ENCODE results near the gene CAMK2B.

CAMK2B gene

GRCh38 chr7:44308596-44309270 lies 16.7 kb downstream of the CAMK2B start:
- no peak for DNase-seq

- DNase-seq = no peak
Measured at GRCh38 chr7:44307905-44308595, 17.3 kb downstream of the CAMK2B start.

- no peak for DNase-seq
Measured at GRCh38 chr7:44307301-44307900, 18.0 kb downstream of the CAMK2B start.

GRCh38 chr7:44306606-44307005 lies 18.8 kb downstream of the CAMK2B start:
- DNase-seq = no peak

- DNase-seq = no peak
Measured at GRCh38 chr7:44305564-44306507, 19.6 kb downstream of the CAMK2B start.

GRCh38 chr7:44294325-44295069 lies 30.9 kb downstream of the CAMK2B start:
- no peak for DNase-seq

- DNase-seq = peak; percentile 12
Measured at GRCh38 chr7:44293561-44294324, 31.7 kb downstream of the CAMK2B start.

GRCh38 chr7:44292876-44293560 lies 32.4 kb downstream of the CAMK2B start:
- peak; percentile 7 for DNase-seq

GRCh38 chr7:44292420-44292817 lies 33.0 kb downstream of the CAMK2B start:
- no peak for DNase-seq

GRCh38 chr7:44291733-44292419 lies 33.5 kb downstream of the CAMK2B start:
- no peak for DNase-seq

GRCh38 chr7:44291066-44291732 lies 34.2 kb downstream of the CAMK2B start:
- DNase-seq = peak; percentile 9

- DNase-seq = peak; percentile 9
Measured at GRCh38 chr7:44290252-44290620, 35.2 kb downstream of the CAMK2B start.

GRCh38 chr7:44289341-44290251 lies 35.8 kb downstream of the CAMK2B start:
- DNase-seq = peak; percentile 36

GRCh38 chr7:44288811-44289340 lies 36.5 kb downstream of the CAMK2B start:
- peak; percentile 15 for DNase-seq

GRCh38 chr7:44288381-44288685 lies 37.1 kb downstream of the CAMK2B start:
- no peak for DNase-seq

- DNase-seq = no peak
Measured at GRCh38 chr7:44287488-44288380, 37.7 kb downstream of the CAMK2B start.
